C4-2B (cell line): ENCODE measurements around the gene SFXN3.

Experiments used
- ZFX ChIP-seq: fragments of 450-650 bp; IDR thresholded peaks from 2 replicates; pipeline ENCODE4 v1.6.1; 2017
- TF ChIP-seq, protein P1 (sequence below): fragments of 450-650 bp; conservative IDR thresholded peaks from 2 replicates; pipeline ENCODE4 v1.5.1; 2017; ENCODE audit warnings: mild to moderate bottlenecking

- TF ChIP-seq, protein P1, sequence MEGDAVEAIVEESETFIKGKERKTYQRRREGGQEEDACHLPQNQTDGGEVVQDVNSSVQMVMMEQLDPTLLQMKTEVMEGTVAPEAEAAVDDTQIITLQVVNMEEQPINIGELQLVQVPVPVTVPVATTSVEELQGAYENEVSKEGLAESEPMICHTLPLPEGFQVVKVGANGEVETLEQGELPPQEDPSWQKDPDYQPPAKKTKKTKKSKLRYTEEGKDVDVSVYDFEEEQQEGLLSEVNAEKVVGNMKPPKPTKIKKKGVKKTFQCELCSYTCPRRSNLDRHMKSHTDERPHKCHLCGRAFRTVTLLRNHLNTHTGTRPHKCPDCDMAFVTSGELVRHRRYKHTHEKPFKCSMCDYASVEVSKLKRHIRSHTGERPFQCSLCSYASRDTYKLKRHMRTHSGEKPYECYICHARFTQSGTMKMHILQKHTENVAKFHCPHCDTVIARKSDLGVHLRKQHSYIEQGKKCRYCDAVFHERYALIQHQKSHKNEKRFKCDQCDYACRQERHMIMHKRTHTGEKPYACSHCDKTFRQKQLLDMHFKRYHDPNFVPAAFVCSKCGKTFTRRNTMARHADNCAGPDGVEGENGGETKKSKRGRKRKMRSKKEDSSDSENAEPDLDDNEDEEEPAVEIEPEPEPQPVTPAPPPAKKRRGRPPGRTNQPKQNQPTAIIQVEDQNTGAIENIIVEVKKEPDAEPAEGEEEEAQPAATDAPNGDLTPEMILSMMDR, result no peak
- no peak for TF ChIP-seq ZFX
Observed at GRCh38 chr10:101089520-101090299, 58.7 kb downstream of the SFXN3 start.
